OCI-LY1 (cell line): Measurements from ENCODE around the gene AMDHD2.

Experiments used
- H2AFZ ChIP-seq: fragments of 200-600 bp; sonication (generic), shearing (Covaris generic); 2 replicates; pipeline ENCODE4 v1.6.0; 2014; ENCODE audit warnings: antibody characterized with exemption, mild to moderate bottlenecking, low read length
- H3F3A ChIP-seq: fragments of 200-600 bp; sonication (generic), shearing (Covaris generic); 2 replicates; pipeline ENCODE4 v1.6.0; 2014; ENCODE audit warnings: mild to moderate bottlenecking, antibody characterized with exemption, low read length, moderate library complexity; ENCODE audit not compliant: insufficient read depth
- H3K27ac ChIP-seq: fragments of 200-600 bp; sonication (generic); 2 replicates; pipeline ENCODE4 v1.5.1; 2014; ENCODE audit warnings: low read length, mixed run types, mild to moderate bottlenecking, low read depth; ENCODE audit not compliant: poor library complexity, severe bottlenecking
- H3K27me3 ChIP-seq: fragments of 200-600 bp; sonication (generic); 2 replicates; pipeline ENCODE4 v1.6.0; 2014; ENCODE audit warnings: antibody characterized with exemption, mild to moderate bottlenecking, low read length, moderate library complexity; ENCODE audit not compliant: insufficient read depth
- H3K36me3 ChIP-seq: fragments of 200-600 bp; sonication (generic); 2 replicates; pipeline ENCODE4 v1.6.1; 2014; ENCODE audit warnings: mild to moderate bottlenecking, antibody characterized with exemption, low read length, moderate library complexity, mixed read lengths; ENCODE audit not compliant: insufficient read depth
- H3K4me1 ChIP-seq: fragments of 200-600 bp; sonication (generic); 2 replicates; pipeline ENCODE4 v1.5.1; 2014; ENCODE audit warnings: mild to moderate bottlenecking, low read length, moderate library complexity; ENCODE audit not compliant: insufficient read depth, severe bottlenecking
- H3K4me2 ChIP-seq: fragments of 200-600 bp; sonication (generic), shearing (Covaris generic); 2 replicates; pipeline ENCODE4 v1.6.1; 2014; ENCODE audit warnings: low read length
- H3K4me3 ChIP-seq: fragments of 200-600 bp; sonication (generic); 2 replicates; pipeline ENCODE4 v1.5.1; 2014; ENCODE audit warnings: low read length, low read depth, mild to moderate bottlenecking, mixed read lengths; ENCODE audit not compliant: poor library complexity, severe bottlenecking
- H3K79me2 ChIP-seq: fragments of 200-600 bp; shearing (Covaris generic); 2 replicates; pipeline ENCODE4 v1.6.1; 2016; ENCODE audit warnings: mixed run types, low read length, mixed read lengths; ENCODE audit not compliant: insufficient read depth
- H3K9ac ChIP-seq: fragments of 200-600 bp; sonication (generic), shearing (Covaris generic); 2 replicates; pipeline ENCODE4 v1.6.1; 2014; ENCODE audit warnings: mild to moderate bottlenecking, low read length, mixed read lengths
- H3K9me2 ChIP-seq: fragments of 200-600 bp; sonication (generic), shearing (Covaris generic); 2 replicates; pipeline ENCODE4 v1.6.1; 2014; ENCODE audit warnings: low read depth, mild to moderate bottlenecking, low read length, mixed read lengths
- H3K9me3 ChIP-seq: fragments of 200-600 bp; shearing (Covaris generic); 2 replicates; pipeline ENCODE4 v1.6.1; 2014; ENCODE audit warnings: low read length, mixed read lengths
- H4K20me1 ChIP-seq: fragments of 200-600 bp; sonication (generic), shearing (Covaris generic); 2 replicates; pipeline ENCODE4 v1.6.0; 2016; ENCODE audit warnings: mild to moderate bottlenecking, low read length; ENCODE audit not compliant: insufficient read depth
- CTCF ChIP-seq: fragments of 200-600 bp; sonication (generic), shearing (Covaris generic); IDR thresholded peaks from 2 replicates; pipeline ENCODE4 v1.5.1; 2017; ENCODE audit warnings: mild to moderate bottlenecking, antibody characterized with exemption, low read length, moderate library complexity, mixed read lengths
- EZH2 ChIP-seq: fragments of 200-600 bp; sonication (generic), shearing (Covaris generic); IDR thresholded peaks from 2 replicates; pipeline ENCODE4 v1.8.0; 2017; ENCODE audit warnings: borderline replicate concordance, mixed run types, mild to moderate bottlenecking, antibody characterized with exemption, low read length, moderate library complexity, mixed read lengths

AMDHD2 gene

GRCh38 chr16:2486645-2487516, 33.3 kb upstream of the AMDHD2 start:
- H3K9me2 ChIP-seq: no peaks in the 10 kb centered on the region
- no peak overlapping the region for H3K4me3 ChIP-seq
- TF ChIP-seq EZH2: no peak
- peak; percentile 62 for TF ChIP-seq CTCF
- no peaks in the 10 kb centered on the region for H3K36me3 ChIP-seq
- H3K4me2 ChIP-seq: no peak overlapping the region
- no peak overlapping the region for H2AFZ ChIP-seq
- H3K9ac ChIP-seq: no peak overlapping the region
- H3K27ac ChIP-seq: no peak overlapping the region
- H3K9me3 ChIP-seq: no peaks in the 10 kb centered on the region
- no peaks in the 10 kb centered on the region for H3F3A ChIP-seq
- no peaks in the 10 kb centered on the region; the same call in 1 of the 2 replicates for H3K27me3 ChIP-seq
- no peaks in the 10 kb centered on the region for H3K79me2 ChIP-seq
- H4K20me1 ChIP-seq: no peaks in the 10 kb centered on the region
- H3K4me1 ChIP-seq: peaks cover 8% of the 10 kb centered on the region

- H3K27me3 ChIP-seq: no peaks in the 10 kb centered on the region; the same call in 1 of the 2 replicates
- no peaks in the 10 kb centered on the region for H3K79me2 ChIP-seq
- no peaks in the 10 kb centered on the region for H3F3A ChIP-seq
- H3K27ac ChIP-seq: no peak overlapping the region
- H3K36me3 ChIP-seq: no peaks in the 10 kb centered on the region
- H3K4me1 ChIP-seq: peaks cover 8% of the 10 kb centered on the region
- no peaks in the 10 kb centered on the region for H3K9me3 ChIP-seq
- no peak overlapping the region for H3K4me3 ChIP-seq
- H2AFZ ChIP-seq: no peak overlapping the region
- no peaks in the 10 kb centered on the region for H3K9me2 ChIP-seq
- no peak for TF ChIP-seq EZH2
- no peak; the same call in 1 of the 2 replicates for TF ChIP-seq CTCF
- no peaks in the 10 kb centered on the region for H4K20me1 ChIP-seq
- no peak overlapping the region for H3K9ac ChIP-seq
- no peak overlapping the region for H3K4me2 ChIP-seq
Measured at GRCh38 chr16:2487517-2487842, 32.7 kb upstream of the AMDHD2 start.

GRCh38 chr16:2487903-2488531, 32.2 kb upstream of the AMDHD2 start:
- Histone ChIP-seq H3K4me1 (peaks cover 8% of the 10 kb centered on the region), H3K9me3 (no peaks in the 10 kb centered on the region), H3K4me3 (no peak overlapping the region), H3K9ac (no peak overlapping the region), H3K27me3 (no peaks in the 10 kb centered on the region; the same call in 1 of the 2 replicates), H3K27ac (no peak overlapping the region), H3K4me2 (no peak overlapping the region), H2AFZ (no peak overlapping the region), H3K36me3 (no peaks in the 10 kb centered on the region), H3K79me2 (no peaks in the 10 kb centered on the region), H3K9me2 (no peaks in the 10 kb centered on the region), H3F3A (no peaks in the 10 kb centered on the region), H4K20me1 (no peaks in the 10 kb centered on the region)
- TF ChIP-seq EZH2 (no peak), CTCF (no peak)
